NCI-H2107 treated with DMSO at 0.1 percent for 48 hours (cell line): ENCODE results near the gene GALNTL6.

Experiments
- DNase-seq: peaks from one replicate; lab custom pipeline; 2025; ENCODE audit not compliant: unreplicated experiment; lab: John Stamatoyannopoulos, UW

The GALNTL6 gene

GRCh38 chr4:172650758-172651530, 837.7 kb downstream of the GALNTL6 start:
- no peak for DNase-seq

- DNase-seq, result no peak
Observed at GRCh38 chr4:172651961-172652360, 838.8 kb downstream of the GALNTL6 start.

GRCh38 chr4:172652369-172652768, 839.2 kb downstream of the GALNTL6 start:
- DNase-seq, result no peak

GRCh38 chr4:172653676-172654075, 840.5 kb downstream of the GALNTL6 start:
- DNase-seq, result no peak

- no peak for DNase-seq
Observed at GRCh38 chr4:172654457-172654856, 841.3 kb downstream of the GALNTL6 start.

- DNase-seq, result no peak
Observed at GRCh38 chr4:172656055-172656454, 842.9 kb downstream of the GALNTL6 start.

- DNase-seq, result no peak
Observed at GRCh38 chr4:172657081-172657480, 843.9 kb downstream of the GALNTL6 start.

GRCh38 chr4:172660251-172660650, 847.0 kb downstream of the GALNTL6 start:
- no peak for DNase-seq

- no peak for DNase-seq
Observed at GRCh38 chr4:172662113-172662512, 848.9 kb downstream of the GALNTL6 start.

GRCh38 chr4:172666711-172667368, 853.6 kb downstream of the GALNTL6 start:
- no peak for DNase-seq

- no peak for DNase-seq
Observed at GRCh38 chr4:172674811-172675210, 861.6 kb downstream of the GALNTL6 start.

- DNase-seq, result no peak
Observed at GRCh38 chr4:172675232-172675631, 862.0 kb downstream of the GALNTL6 start.

GRCh38 chr4:172680691-172681090, 867.5 kb downstream of the GALNTL6 start:
- DNase-seq, result no peak

GRCh38 chr4:172683021-172683420, 869.8 kb downstream of the GALNTL6 start:
- DNase-seq, result no peak

GRCh38 chr4:172686021-172686420, 872.8 kb downstream of the GALNTL6 start:
- no peak for DNase-seq

- no peak for DNase-seq
Observed at GRCh38 chr4:172688534-172688933, 875.3 kb downstream of the GALNTL6 start.

- DNase-seq, result no peak
Observed at GRCh38 chr4:172691552-172691951, 878.3 kb downstream of the GALNTL6 start.

GRCh38 chr4:172692701-172693100, 879.5 kb downstream of the GALNTL6 start:
- DNase-seq, result no peak

GRCh38 chr4:172698256-172698655, 885.1 kb downstream of the GALNTL6 start:
- DNase-seq, result no peak

- no peak for DNase-seq
Observed at GRCh38 chr4:172705565-172705964, 892.4 kb downstream of the GALNTL6 start.

- DNase-seq, result no peak
Observed at GRCh38 chr4:172706000-172706399, 892.8 kb downstream of the GALNTL6 start.

GRCh38 chr4:172707622-172708021, 894.4 kb downstream of the GALNTL6 start:
- DNase-seq, result no peak

GRCh38 chr4:172708184-172708583, 895.0 kb downstream of the GALNTL6 start:
- DNase-seq, result peak; percentile 55
